Measurements from ENCODE around the gene CPXM2.

The CPXM2 gene

DNA sequence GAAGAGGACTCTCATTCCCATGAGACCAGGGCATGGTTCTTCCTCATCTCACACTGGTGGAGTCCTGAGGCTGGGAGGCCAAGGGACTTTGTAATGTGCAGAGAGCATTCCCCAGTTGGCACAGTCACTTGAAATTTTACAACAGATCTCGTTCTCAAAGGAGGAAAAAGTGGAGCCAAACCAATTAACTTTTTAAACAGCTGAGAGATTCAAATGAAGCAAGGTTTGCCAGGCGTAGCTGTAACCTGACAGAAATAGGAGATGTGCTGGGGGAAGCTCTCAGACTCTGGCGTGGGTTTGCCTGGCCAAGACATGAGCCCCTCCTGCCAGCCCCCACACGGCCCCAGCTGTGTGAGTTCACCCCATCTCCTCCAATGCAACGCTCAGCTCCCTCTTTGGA is 12.0 kb upstream of the CPXM2 start:
- DNase-seq, result no peak

DNA sequence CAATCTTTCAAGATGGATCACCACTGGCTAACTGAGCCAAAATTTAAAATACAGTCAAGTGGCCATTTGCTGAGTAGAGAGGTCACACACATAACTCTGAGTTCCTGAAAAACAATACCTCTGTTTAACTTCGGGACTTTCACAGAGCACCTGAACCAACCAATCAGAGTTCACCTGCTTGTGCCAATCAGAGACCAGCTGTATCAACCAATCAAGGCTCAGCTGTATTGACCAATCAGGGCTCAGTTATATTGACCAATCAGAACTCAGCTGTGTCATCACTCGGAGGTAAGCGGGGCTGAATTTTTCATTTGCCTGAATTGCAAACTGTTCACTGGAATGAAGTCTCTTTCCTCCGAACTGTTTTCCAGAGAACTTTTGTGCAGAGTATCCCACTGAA is 10.0 kb upstream of the CPXM2 start:
- DNase-seq, result no peak

DNA sequence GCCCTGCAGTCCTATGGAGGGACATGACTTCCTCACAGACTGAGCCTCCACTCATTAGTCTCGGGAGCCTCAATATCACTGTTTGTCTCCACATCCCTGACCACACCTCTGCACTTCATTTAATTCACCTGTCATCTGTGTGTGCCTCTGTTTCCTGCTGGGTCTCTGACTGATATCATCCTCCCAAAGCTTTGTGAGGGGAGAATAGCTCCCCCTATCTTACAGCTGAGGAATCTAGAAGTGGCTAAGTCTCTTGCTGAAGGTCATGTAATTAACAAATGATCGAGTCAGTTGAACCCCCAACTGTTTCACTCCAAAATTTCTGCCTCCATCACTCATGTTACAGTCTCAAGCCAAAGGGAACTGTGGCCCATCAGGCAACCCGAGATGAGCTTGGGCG is 5.5 kb upstream of the CPXM2 start:
- DNase-seq, result no peak

DNA sequence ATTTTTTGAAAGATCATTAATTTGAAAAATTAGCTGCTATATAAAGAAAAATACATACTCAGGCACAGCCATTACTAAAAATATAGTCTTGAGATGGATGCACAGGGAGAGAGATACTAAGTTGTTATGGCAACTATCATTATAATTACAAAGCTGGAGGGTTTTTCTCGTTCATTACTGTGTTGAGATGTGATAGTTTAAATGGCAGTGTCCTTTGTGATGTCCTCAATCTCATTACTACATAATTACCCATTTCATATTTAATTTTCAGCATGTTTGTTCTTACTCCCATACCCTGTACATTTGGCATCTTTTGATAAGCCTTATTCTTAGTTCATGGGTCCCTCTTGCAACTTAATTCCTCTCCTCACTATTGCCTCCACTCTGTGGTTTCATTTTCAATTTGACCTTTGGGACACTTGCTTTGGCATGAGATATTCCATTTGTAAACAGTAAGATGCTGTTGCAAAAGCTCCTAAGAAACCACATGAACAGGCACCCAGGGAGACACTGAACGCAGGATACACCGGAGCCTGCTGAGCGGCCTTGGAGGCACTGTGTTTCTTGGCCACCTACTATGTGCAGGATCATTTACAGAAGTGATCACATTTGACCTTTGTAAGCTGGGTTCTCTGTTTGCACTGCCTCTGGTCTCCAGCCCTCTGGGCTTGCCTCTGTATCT is 4.8 kb upstream of the CPXM2 start:
- no peak for DNase-seq

DNA sequence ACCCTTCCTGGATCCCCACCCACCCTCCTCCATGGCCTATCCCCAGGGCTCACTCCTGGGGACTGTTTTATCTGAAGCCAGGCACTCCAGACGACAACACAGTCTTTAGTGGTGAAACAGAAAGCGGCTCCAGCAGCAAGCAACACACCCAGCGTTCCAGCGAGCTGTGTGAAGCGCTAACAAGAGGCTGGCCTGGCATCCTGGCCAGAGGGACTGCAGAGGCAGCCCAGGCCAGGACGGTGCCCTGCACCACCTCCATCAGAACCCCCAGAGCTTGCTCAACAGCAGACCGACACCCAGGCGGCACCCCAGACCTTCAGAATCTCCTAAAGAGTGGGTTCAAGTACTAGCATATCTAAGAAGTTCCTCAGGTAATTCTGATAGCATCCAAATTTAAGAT is 2.0 kb upstream of the CPXM2 start:
- no peak for DNase-seq

DNA sequence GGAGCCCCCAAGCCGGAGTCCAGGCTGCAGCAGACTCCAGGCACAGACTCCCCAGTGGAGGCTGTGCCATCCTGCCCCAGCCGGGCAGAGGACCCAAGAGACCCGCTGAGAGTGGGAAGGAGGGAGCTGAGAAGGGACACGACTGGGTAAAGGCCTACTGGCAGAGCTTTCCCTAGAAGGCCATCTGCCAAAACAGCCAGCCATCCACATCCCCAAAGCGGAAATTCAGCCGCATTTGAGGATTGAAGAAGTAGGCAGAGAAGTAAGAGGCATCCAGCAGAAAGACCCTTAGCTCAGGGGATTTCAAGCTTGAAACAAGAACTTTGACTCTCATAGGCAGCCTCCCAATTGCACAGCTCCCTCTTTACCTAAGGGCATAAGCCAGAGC is 857 bp downstream of the CPXM2 start:
- DNase-seq, result no peak

DNA sequence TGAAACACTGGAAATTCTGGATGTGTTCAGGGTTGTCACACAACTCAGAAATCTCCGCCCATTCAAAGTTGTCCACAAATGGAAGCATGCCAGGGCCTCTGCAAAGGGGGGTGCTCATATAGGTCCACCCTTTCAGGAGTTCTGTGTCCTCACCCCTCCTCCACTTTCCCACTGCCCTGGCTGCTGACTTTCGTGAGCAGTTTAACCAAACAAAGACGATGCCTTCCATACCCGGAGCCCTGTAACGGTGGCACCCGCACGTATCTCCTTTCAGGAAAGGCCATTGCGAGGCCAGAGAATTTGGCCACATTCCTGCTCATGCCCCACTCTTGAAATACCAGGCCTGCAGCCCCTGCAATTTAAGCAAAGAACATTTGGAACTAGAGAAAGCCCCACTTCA is 1.4 kb downstream of the CPXM2 start:
- DNase-seq, result no peak

DNA sequence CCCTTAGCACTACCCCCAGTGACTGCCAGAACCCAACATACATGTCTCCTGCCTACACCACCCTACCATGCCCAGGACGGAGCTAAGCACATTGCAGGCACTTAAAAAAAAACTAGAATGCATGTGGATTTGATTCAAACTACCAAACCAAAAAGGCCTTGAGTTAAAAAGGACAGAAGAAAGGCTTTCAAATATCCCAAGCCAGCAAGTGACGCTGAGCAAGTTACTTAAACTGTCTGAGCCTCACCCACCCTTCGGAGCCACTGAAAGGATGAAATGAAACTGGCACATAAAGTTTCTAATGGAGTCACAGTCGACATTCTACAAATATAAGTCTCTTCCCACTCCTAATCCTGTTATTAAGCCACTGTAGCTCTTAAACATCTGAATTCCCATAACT is 1.8 kb downstream of the CPXM2 start:
- no peak for DNase-seq

DNA sequence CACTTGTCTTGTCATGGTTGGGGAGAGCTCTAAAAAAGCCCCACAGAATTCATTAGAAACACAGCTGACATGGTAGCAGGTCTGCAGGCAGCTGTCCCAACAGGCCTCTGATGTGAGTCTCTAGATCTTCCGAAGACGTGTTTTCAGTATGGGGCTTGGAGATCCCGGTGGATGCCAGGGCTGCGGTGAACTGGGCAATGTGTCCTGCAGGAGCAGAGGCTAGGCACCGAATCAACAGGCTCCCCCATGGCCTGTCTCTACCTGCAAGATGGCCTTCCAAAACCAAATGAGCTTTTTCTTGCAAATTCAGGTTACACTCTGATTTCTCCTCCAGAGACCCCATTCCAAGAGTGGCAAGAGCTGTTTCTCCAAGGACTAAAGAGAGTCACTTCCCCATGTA is 2.9 kb downstream of the CPXM2 start:
- no peak for DNase-seq

DNA sequence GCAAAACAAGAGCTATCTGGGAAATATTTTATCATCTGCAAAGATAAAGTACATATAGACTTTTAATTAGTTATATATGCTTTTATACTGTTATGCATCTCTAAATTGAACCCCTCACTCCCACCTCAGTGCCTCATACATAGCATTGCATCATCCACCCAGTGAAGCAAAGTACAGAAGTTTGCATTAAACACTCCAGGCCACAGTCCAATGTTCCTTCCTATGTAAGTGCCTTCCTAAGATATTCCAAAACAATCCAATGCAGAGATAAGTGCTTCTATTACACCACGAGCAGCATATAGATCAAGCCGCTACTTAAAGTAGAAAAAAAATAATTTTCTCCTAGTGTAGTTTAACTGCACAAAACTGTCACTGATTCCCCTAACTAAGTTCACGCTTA is 3.4 kb downstream of the CPXM2 start:
- DNase-seq, result no peak

DNA sequence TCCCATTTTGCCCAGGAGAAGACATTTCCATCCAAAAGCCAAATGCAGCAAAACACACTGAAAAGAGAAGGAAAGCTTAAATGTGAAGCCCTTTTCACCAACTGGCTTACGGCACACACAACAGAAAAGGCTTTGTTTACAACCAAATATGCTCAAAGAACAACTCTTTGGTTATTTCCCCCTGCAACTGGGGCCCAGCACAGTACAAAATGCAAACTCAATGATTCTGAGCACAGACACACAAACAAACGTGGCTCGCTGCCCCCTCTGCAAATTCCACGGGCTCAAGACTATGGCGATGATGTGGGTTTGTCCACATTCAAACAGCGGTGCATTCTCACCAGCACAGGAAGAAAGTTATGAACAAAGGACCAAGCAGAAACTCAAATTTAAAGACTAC is 5.3 kb downstream of the CPXM2 start:
- no peak for DNase-seq

DNA sequence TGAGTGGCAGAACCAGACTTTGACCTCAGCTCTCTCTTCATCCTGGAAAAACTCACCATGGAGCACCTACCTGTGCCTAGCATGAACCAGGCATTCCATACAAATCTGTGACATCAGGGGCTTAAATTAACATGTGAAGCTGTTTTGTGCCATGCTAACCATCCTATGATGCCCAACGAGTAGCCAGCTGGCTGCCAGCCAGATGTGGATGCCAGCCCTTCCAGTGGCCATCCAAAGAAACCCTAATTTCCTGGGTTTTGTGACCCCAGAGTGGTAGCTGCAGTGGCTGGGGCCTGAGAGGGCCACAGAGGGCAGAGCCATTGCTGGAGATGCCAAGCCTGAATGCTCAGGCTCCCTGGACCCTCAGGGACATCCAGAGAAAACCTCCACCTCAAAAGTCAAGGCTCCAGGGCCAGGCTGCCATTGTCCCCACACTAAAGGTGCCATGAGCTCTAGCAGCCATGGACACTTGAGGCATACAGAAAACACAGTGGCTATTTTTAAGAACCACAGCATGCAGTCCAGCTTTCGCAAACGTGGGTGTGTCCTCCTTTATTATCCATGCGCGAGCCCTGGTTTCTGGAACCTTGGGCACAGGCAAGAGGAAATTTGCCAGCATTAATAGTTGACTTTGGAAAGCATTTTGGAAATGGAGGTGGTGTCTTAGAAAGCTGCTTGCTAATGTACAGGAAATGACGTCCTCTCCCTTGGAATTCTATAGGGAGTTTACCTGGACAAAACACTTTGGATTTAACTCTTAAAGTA is 6.0 kb downstream of the CPXM2 start:
- DNase-seq, result no peak

DNA sequence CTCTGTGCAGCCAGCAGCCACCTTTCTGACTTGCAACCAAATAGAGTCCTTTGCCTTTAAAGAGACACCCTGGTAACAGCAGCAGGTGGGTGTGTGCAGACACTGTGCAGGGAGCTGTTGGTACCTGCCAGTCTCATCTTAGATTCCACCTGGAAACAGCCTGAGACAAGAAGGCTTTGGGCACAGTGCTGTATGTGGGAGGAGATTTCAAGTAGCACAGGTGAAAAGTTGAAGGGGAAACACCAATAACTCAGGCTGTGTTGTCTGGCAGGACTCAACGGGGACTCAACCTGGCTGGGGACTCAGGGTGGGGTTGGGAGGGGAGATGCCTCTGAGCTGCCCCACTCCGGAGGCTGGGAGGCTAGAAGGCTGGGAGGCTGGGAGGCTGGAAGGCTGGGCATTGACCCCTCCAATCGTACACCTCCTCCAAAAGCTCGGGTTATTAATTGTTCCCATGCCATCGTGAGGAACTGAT is 6.7 kb downstream of the CPXM2 start:
- DNase-seq, result no peak

DNA sequence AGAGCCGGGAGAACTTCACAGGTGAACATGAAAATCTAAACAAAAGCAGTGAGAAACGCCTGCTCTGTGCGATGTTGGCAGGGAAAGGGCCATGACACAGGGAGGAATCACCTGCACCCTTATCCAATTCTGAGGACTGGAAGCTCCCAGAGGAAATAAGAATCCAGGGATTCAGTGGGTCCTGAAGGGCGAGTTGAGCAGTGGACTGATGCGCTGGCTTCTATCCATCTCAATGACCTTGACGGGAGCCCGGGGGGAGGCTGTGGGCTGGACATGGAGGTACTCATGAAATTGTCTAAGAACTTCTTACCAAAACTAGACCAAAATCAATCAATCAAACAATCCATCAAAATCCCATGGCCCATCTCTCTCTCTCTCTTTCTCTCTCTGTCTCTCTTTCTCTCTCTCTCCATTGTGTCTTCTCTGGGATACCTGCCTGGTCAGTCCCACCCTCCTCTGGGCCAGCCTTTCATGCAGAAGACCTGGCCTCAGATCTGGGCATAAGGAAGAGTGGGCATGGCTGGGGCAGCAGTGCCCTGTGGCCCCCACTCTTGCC is 7.2 kb downstream of the CPXM2 start:
- no peak for DNase-seq

DNA sequence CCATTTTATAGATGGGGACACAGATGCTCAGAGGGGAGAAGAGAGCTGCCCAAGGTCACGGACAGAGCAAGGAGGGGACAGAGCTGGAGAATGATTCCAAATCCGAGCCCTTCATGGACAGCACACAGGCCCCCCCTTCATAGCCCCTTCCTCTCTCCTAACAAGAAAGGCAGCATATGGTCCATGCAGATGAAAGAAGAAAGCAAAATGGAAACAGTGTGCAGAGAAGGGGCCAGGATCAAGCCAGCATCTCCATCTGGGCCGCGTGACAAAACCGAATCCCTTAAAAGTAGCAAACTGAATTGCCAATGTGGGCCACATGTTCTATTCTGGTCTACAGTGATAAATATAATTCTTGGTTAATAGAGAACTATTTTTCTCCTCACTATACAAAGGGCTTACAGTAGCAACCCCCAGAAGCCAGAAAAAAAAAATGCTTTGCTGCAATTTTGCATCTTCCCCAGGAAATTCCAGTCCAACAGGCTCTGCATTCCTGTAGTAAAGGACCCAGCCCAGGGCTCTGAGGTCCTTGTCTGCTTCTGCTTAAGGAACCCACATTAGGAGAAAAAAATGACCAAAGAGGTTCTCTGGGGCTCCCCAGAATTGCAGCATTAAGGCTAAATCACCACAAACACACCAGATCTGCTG is 7.8 kb downstream of the CPXM2 start:
- DNase-seq, result no peak

DNA sequence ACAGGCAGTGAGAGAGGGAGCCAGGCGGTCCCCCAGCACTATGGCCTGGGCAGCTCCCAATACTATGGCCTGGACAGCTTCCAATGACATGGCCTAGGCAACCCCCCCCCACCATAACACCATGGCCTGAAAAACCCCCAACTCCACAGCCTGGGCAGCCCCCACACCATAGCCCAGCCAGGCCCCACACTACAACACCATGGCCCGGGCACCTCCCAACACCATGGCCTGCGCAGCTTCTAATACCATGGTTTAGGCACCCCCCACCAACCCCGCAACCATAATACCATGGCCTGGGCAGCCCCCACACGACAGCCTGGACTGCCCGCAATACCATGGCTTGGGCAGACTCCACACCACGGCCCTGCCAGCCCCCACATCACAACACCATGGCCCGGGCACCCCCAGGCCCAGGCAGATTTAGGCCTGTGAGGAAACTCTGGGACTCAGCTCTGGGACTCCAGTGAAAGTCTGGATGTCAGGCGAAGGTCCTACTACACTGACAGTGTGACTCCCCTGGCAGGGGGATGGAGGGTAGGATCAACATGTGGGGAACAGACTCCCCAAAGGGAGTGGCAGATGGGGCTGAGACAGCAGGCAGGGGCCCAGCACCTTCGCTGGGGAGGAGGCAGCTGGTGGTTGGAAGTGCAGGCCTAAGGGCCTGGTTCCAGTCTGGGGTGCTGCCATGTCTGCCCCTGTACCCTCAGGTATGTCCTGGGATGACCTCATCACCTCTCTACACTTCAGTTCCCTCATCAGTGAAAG is 8.7 kb downstream of the CPXM2 start:
- no peak for DNase-seq

DNA sequence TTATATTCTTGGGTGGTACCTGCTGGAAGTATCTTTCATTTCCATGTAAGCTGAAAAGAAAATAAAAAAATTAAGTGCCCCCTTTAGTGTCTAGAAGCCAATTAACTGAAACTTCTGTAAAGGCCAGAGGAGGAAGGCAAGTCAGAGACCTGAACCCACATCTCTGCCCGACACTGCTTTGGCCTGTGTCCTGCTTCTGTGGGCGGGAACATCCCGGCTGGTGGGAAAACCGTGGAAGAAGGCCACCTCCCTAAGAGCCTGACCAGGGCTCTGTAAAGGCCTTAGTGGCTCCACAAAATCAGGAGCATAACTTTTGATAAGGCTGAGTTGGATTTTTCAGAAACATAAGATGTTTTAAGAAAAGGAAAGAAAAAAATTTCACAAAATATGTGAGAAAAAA is 9.4 kb downstream of the CPXM2 start:
- no peak for DNase-seq

DNA sequence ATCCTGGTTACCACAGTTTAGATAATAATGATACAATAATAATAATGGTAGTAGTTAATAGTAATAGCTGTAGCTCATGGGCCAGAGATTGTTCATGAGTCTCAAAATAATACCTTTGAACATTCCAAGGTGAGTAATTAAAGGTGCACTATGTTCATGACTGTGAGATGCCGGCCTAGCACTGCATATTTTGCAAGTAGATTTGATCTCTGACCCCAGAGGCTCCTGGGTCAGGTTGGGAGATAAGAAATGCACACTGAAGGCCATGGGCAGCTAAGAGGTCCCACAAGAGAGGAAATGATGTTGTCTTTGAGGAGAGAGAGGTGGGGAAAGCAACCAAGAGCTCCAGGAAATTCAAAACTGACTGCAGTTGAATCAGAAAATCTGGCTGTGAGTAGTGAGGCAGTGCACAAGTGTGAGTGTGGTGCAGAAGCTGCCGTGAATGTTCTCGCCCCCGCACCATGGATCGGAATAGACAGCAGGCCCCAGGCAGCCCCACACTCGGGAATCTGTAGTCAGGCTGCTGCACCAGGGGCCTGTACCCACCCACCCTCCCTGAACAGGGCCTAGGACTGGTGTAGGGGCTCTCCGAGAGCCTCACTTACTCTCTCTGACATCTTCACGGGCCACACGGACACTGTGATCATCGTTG is 11.9 kb downstream of the CPXM2 start:
- no peak for DNase-seq

DNA sequence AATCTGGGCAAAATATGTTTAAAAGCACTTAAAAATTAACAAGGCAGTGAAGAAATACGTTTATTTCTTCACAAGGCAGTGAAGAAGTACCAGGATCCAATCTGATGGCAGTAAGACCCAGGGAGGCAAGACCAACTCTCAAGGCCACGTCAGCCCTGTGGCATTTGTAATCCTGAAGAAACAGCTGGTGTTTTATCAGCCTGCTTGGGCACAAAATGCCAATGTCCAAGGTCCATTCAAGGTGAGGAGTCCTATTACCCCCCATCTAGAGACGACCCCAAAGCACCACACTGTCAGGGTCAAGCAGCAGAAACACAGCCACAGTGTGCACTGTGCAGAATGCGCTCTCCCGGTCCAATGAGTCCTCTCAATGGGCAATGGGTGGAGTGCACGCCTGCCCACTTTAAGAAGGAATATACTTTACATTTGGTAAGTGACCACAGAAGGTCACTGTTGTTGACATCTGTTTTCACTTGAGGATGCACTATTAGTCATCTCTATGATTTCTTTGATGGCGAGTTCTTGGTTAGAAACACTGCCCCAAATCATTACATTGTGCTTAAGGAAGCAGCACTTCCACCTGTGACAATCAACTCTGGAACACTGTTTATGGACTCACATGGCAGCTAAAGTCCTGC is 12.8 kb downstream of the CPXM2 start:
- DNase-seq, result no peak

DNA sequence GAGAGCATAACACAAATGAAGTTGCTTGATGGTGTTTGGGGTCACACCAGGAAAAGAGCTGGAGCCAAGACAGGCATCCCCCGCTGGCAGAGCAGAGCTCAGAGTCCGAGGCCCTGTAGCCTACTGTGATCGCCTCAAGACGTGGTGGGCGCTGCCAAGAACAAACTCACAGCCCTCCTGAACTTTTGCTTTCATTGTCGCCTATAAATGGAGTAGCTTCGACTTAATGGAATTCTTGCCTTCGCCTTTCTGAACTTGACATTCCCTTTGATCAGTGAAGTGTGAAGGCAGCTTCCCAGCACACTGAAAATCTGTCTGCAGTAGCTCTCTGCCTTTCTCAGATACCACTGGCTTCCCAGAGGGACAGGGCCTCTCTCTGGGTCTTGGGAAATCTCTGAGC is 21.3 kb downstream of the CPXM2 start:
- DNase-seq, result no peak

DNA sequence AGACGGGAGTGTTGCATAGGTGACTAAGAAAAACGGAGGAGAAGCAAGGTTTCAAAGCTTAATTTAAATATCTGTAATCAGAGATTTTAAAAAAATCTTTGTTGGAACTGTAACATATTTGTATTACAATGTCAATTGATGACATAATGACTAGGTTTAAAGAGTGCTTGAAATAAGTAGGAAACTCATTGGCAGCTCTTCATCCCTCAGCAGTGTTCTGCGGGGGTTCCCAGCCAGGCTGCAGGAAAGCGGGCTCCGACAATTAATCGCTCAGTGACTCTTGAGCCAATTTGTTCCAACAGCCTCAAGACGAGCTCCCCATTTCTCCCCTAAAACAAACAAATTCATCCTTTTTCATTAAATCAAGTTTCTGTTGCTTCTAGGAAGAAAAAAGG is 22.6 kb downstream of the CPXM2 start:
- no peak for DNase-seq
